ES-I3 (cell line): ENCODE results near the gene DDX50.
A peak's percentile ranks its signal among the peaks of the same experiment; 100 is the strongest.
"Not testable (repeated sequence)": the region's sequence is repeated elsewhere in the genome, so short reads cannot be mapped to it uniquely, and the experiment has no call there.

Source experiments
- H3K36me3 ChIP-seq: 2 replicates; pipeline ENCODE4 v1.6.1; 2013; ENCODE audit warnings: mild to moderate bottlenecking, low read length, control low read depth, moderate library complexity; ENCODE audit not compliant: insufficient read depth
- H3K4me1 ChIP-seq: 2 replicates; pipeline ENCODE4 v1.6.1; 2013; ENCODE audit warnings: mild to moderate bottlenecking, control low read depth, low read length; ENCODE audit not compliant: insufficient read depth
- H3K9ac ChIP-seq: 2 replicates; pipeline ENCODE4 v1.6.1; 2013; ENCODE audit warnings: low read depth, mild to moderate bottlenecking, low read length, moderate library complexity
- H3K9me3 ChIP-seq: 2 replicates; pipeline ENCODE4 v1.6.1; 2013; ENCODE audit warnings: mild to moderate bottlenecking, low read length, moderate library complexity; ENCODE audit not compliant: control insufficient read depth, insufficient read depth

The DDX50 gene

GRCh38 chr10:68938117-68938516 lies 37.0 kb downstream of the DDX50 start:
- H3K9ac ChIP-seq: no peak overlapping the region
- no peaks in the 10 kb centered on the region for H3K4me1 ChIP-seq
- peaks cover 8% of the 10 kb centered on the region for H3K36me3 ChIP-seq
- H3K9me3 ChIP-seq: no peaks in the 10 kb centered on the region

- H3K4me1 ChIP-seq: no peaks in the 10 kb centered on the region
- H3K36me3 ChIP-seq: peaks cover 8% of the 10 kb centered on the region
- no peak overlapping the region for H3K9ac ChIP-seq
- H3K9me3 ChIP-seq: no peaks in the 10 kb centered on the region
Observed at GRCh38 chr10:68938884-68939283, 37.8 kb downstream of the DDX50 start.

- H3K36me3 ChIP-seq, H3K9me3 ChIP-seq, H3K4me1 ChIP-seq, H3K9ac ChIP-seq: not testable (repeated sequence)
Observed at GRCh38 chr10:68940917-68941316, 39.8 kb downstream of the DDX50 start.

GRCh38 chr10:68950598-68950997 lies 49.5 kb downstream of the DDX50 start:
- H3K4me1 ChIP-seq: no peaks in the 10 kb centered on the region
- H3K9ac ChIP-seq: no peak overlapping the region
- peaks cover 5% of the 10 kb centered on the region for H3K36me3 ChIP-seq
- no peaks in the 10 kb centered on the region for H3K9me3 ChIP-seq

GRCh38 chr10:68954904-68955303 lies 53.8 kb downstream of the DDX50 start:
- Histone ChIP-seq H3K36me3 (no peaks in the 10 kb centered on the region), H3K9ac (no peak overlapping the region), H3K4me1 (no peaks in the 10 kb centered on the region), H3K9me3 (no peaks in the 10 kb centered on the region)

GRCh38 chr10:68955355-68955831 lies 54.3 kb downstream of the DDX50 start:
- Histone ChIP-seq H3K9ac (peak overlapping the region; percentile 82), H3K36me3 (no peaks in the 10 kb centered on the region), H3K9me3 (no peaks in the 10 kb centered on the region), H3K4me1 (no peaks in the 10 kb centered on the region)

- Histone ChIP-seq H3K9me3 (no peaks in the 10 kb centered on the region), H3K4me1 (no peaks in the 10 kb centered on the region), H3K36me3 (no peaks in the 10 kb centered on the region; the same call in 1 of the 2 replicates), H3K9ac (peak within 1 kb of the TSS; percentile 82)
Observed at GRCh38 chr10:68955832-68956532, 54.9 kb downstream of the DDX50 start, which contains the start of gene DDX21. TSS of gene DDX21 (plus strand) at chr10:68956170. CDS start at chr10:68956226, 56 bp downstream.

- H3K4me1 ChIP-seq: no peaks in the 10 kb centered on the region
- H3K36me3 ChIP-seq: peaks cover 1% of the 10 kb centered on the region; the same call in 1 of the 2 replicates
- no peaks in the 10 kb centered on the region for H3K9me3 ChIP-seq
- H3K9ac ChIP-seq: peak overlapping the region; percentile 82
Observed at GRCh38 chr10:68957284-68957615, 56.1 kb downstream of the DDX50 start.

- H3K9me3 ChIP-seq: no peaks in the 10 kb centered on the region
- peak overlapping the region; percentile 82 for H3K9ac ChIP-seq
- no peaks in the 10 kb centered on the region for H3K4me1 ChIP-seq
- H3K36me3 ChIP-seq: peaks cover 5% of the 10 kb centered on the region
Observed at GRCh38 chr10:68957654-68958053, 56.5 kb downstream of the DDX50 start.

- no peaks in the 10 kb centered on the region for H3K9me3 ChIP-seq
- peaks cover 22% of the 10 kb centered on the region for H3K36me3 ChIP-seq
- H3K9ac ChIP-seq: no peak overlapping the region
- no peaks in the 10 kb centered on the region for H3K4me1 ChIP-seq
Observed at GRCh38 chr10:68959695-68960527, 58.8 kb downstream of the DDX50 start.

GRCh38 chr10:68963151-68963550 lies 62.0 kb downstream of the DDX50 start:
- no peaks in the 10 kb centered on the region for H3K9me3 ChIP-seq
- no peak overlapping the region for H3K9ac ChIP-seq
- H3K4me1 ChIP-seq: no peaks in the 10 kb centered on the region
- peaks cover 39% of the 10 kb centered on the region for H3K36me3 ChIP-seq

- no peaks in the 10 kb centered on the region for H3K4me1 ChIP-seq
- H3K9ac ChIP-seq: no peak overlapping the region
- H3K36me3 ChIP-seq: peaks cover 70% of the 10 kb centered on the region
Observed at GRCh38 chr10:68973975-68974374, 72.9 kb downstream of the DDX50 start.

GRCh38 chr10:68975936-68976473 lies 74.9 kb downstream of the DDX50 start:
- peaks cover 64% of the 10 kb centered on the region for H3K36me3 ChIP-seq
- not testable (repeated sequence) for H3K4me1 ChIP-seq, H3K9me3 ChIP-seq, H3K9ac ChIP-seq

More at GRCh38 chr10:68973975-68974374, 72.9 kb downstream of the DDX50 start:
- H3K9me3 ChIP-seq: no peaks in the 10 kb centered on the region

- H3K36me3 ChIP-seq: peaks cover 39% of the 10 kb centered on the region
- not testable (repeated sequence) for H3K9me3 ChIP-seq, H3K4me1 ChIP-seq, H3K9ac ChIP-seq
Observed at GRCh38 chr10:68979738-68980137, 78.6 kb downstream of the DDX50 start.
